Heart left ventricle (tissue), 16 donors: Measurements from ENCODE around the gene TM9SF1. TPM values are rescaled to one million over a fixed set of nuclear protein-coding genes. Genes with fewer than 3 reads are reported as not detected.

Experiments used
- ATAC-seq, 4 donors: fragments of 200-7000 bp; cut with Tn5 transposase; one replicate each; pipeline ENCODE4 v1.9.1; 2020 to 2022; ENCODE audit warnings: moderate library complexity in 4 of 4, mild to moderate bottlenecking in 3 of 4, moderate number of reproducible peaks in 1 of 4
- DNase-seq, 5 donors: peaks; one replicate each; pipeline ENCODE4 v3.0.0-alpha.2; 2020
- H3K27ac ChIP-seq, 12 donors: fragments of 200-600 bp; sonication (generic) in 4 of 12; one replicate each; pipeline versions ENCODE4 v1.5.0 to v1.8.0; 2016 to 2022; ENCODE audit warnings: mild to moderate bottlenecking in 2 of 12
- H3K27me3 ChIP-seq, 9 donors: fragments of 200-600 bp; sonication (generic) in 2 of 9; one replicate each; pipeline versions ENCODE4 v1.5.1 to v1.8.0; 2016 to 2022; ENCODE audit warnings: mild to moderate bottlenecking in 3 of 9
- H3K36me3 ChIP-seq, 9 donors: fragments of 200-600 bp; sonication (generic) in 2 of 9; one replicate each; pipeline versions ENCODE4 v1.5.0 to v1.8.0; 2018 to 2022; ENCODE audit warnings: mild to moderate bottlenecking in 2 of 9
- H3K4me1 ChIP-seq, 12 donors: fragments of 200-600 bp; sonication (generic) in 4 of 12; one replicate each; pipeline versions ENCODE4 v1.5.0 to v1.8.0; 2016 to 2022; ENCODE audit warnings: mild to moderate bottlenecking in 3 of 12
- H3K4me3 ChIP-seq, 12 donors: fragments of 200-600 bp; sonication (generic) in 4 of 12; one replicate each; pipeline versions ENCODE4 v1.5.0 to v1.8.0; 2017 to 2022; ENCODE audit warnings: mild to moderate bottlenecking in 9 of 12, moderate library complexity in 4 of 12
- H3K9me3 ChIP-seq, 12 donors: fragments of 200-600 bp; sonication (generic) in 4 of 12; one replicate each; pipeline versions ENCODE4 v1.5.0 to v1.8.0; 2016 to 2022; ENCODE audit warnings: mild to moderate bottlenecking in 1 of 12
- CTCF ChIP-seq, 12 donors: fragments of 200-600 bp; sonication (generic) in 4 of 12; IDR thresholded peaks; one replicate each; pipeline versions ENCODE4 v1.5.0 to v1.8.0; 2018 to 2022; ENCODE audit warnings: antibody characterized with exemption in 12 of 12, mild to moderate bottlenecking in 5 of 12
- POLR2A ChIP-seq, 2 donors: fragments of 450-650 bp; IDR thresholded peaks; one replicate each; pipeline ENCODE4 v1.6.1; 2017; ENCODE audit warnings: antibody characterized with exemption in 2 of 2, mild to moderate bottlenecking in 2 of 2, moderate library complexity in 2 of 2
- WGBS, 4 donors: extraction: QIAGEN DNeasy Blood & Tissue Kit in 2 of 4; methylation state at CpG; one replicate each; pipeline versions ENCODE4 v1.1.5 to v1.1.7; 2013 to 2018; 5-methylcytosine and 5-hydroxymethylcytosine counted together
- intact Hi-C, 10 donors: fragments of 100-400 bp; cut with DNase I; formaldehyde crosslinking; loops; one replicate each; pipeline versions ENCODE4 v1.11.1 to v1.14.2; 2022
- microRNA-seq, 4 donors: library from miRNA; unstranded; fragments of <30 nt; microRNA quantifications; one replicate each; pipeline versions ENCODE4 to v1.2.0, GENCODE V29; 2017 to 2020
- polyA plus RNA-seq, 2 donors: library from polyadenylated mRNA; stranded (reverse); fragments of 200-250 nt; gene quantifications; one replicate each; pipeline ENCODE4 v1.2.3, GENCODE V29; 2013
- total RNA-seq, 9 donors: library from RNA; depleted of rRNA in 2 of 9; stranded (reverse); fragments of >200 nt in 2 of 9; fragmentation: NEBNext Ultra II Directional in 3 of 9; extraction: Animal tissue kit (Norgen Biotek cat#: 25700) in 3 of 9; gene quantifications; one replicate each; pipeline versions ENCODE4 v1.1.0 to v1.2.4, GENCODE V29; 2016 to 2023
- donor health status: ischemic (EF 13 %, LVEDD 7.1; RV severe dilation, severe dysfunction).
- donor health status: healthy with polysubstance abuse.
- donor health status: DM: no; HTN: yes; CAD: no.
- donor health status: DM: no; HTN: no; CAD: no.
- donor health status: ischemic (EF 25% LVEDD 6.9; RV normal size, moderate dysfunction).
- donor health status: ischemic (EF 25% LVEDD 5.7; RV mildly dilated, moderate dysfunction).
- donor health status: healthy.
- donor health status: DM: yes; HTN: yes; CAD: no.
- donor health status: ischemic (EF 35%, LVEDD 5.7; RV mildly dilated, moderate dysfunction).
- donor health status: nonischemic (EF 11% LVEDD 7.7; RV severe dilation, severe dysfunction).
- donor health status: DM: yes; HTN: yes; CAD: no.
- donor health status: PGD.
- donor health status: ischemic (EF 29% LVEDD 5.4; RV normal size, mild dysfunction).
- donor health status: nonischemic (EF 23%, LVEDD 6.1; RV moderate dilation, normal function).

Gene TM9SF1
- total and polyA plus RNA-seq, 11 donors: 6.1 to 52.8 (median 26.3) TPM

- H3K9me3 ChIP-seq: no peaks in the 10 kb centered on the region
- peaks cover 0 to 57% (median 37%) of the 10 kb centered on the region in 9 donors for H3K36me3 ChIP-seq
- WGBS, 4 donors: 0 to 1% (median 0%) methylated on average over 20 to 65 of the region's 65 CpGs
- H3K27ac ChIP-seq: peak within 1 kb of the TSS; percentile 59 to 96 (median 90)
- ATAC-seq (peak; percentile 90 to 96 (median 94)), DNase-seq (peak; percentile 100)
- no peaks in the 10 kb centered on the region for H3K27me3 ChIP-seq
- intact Hi-C loops: loop anchor here in 4 of 10 donors (2.0 to 5.0 kb wide), 3 partner anchors 26 to 91 kb away; partner anchors contain the start of genes DCAF11 (in 2 of the 4), NRL (in 2 of the 4), GMPR2 (in 1 of the 4) and NEDD8 (in 1 of the 4)
- H3K4me1 ChIP-seq: peaks cover 3 to 91% (median 44%) of the 10 kb centered on the region in 12 donors
- peak within 1 kb of the TSS; percentile 64 to 95 (median 72) for H3K4me3 ChIP-seq
- TF ChIP-seq POLR2A (IDR thresholded peaks at IDR 0.05) (peak in 1 of 2 donors; percentile 94), CTCF (IDR thresholded peaks at IDR 0.05) (peak; percentile 26 to 75 (median 57))
Measured at GRCh38 chr14:24141097-24141880, 54.0 kb downstream of the TM9SF1 start, which contains the start of gene EMC9. Gene EMC9, minus strand, starts transcription at chr14:24141591. Its CDS starts 287 bp downstream, at chr14:24141304.

GRCh38 chr14:24139272-24139934, 55.8 kb downstream of the TM9SF1 start:
- Histone ChIP-seq H3K4me3 (peak overlapping the region in 5 of 12 donors; percentile 66 to 92 (median 83)), H3K9me3 (no peaks in the 10 kb centered on the region), H3K27ac (peak overlapping the region in 4 of 12 donors; percentile 5 to 97 (median 59)), H3K36me3 (peaks cover 0 to 49% (median 37%) of the 10 kb centered on the region in 9 donors), H3K27me3 (no peaks in the 10 kb centered on the region), H3K4me1 (peaks cover 3 to 80% (median 37%) of the 10 kb centered on the region in 12 donors)
- 86 to 91% (median 89%) methylated on average over 9 of the region's 9 CpGs for WGBS, 4 donors
- TF ChIP-seq POLR2A (IDR thresholded peaks at IDR 0.05) (no peak), CTCF (IDR thresholded peaks at IDR 0.05) (no peak)
- intact Hi-C loops: no loop called here
- ATAC-seq (no peak), DNase-seq (no peak)

Small RNAs within 50 kb of the gene (microRNA-seq; reads per million reads assigned to microRNA genes)
- 0 reads per million in 4 donors for gene MIR7703

Other genes with a start within 250 kb of the TM9SF1 start
Only the 30 nearest of the 35 such genes appear.
- gene CARMIL3, start 143.4 kb downstream of the TM9SF1 start, total RNA-seq: under 1 TPM in 6 of 9 donors, not detected in 3; 0.05 to 0.38 (median 0.17) TPM
- gene CARMIL3, start 143.4 kb downstream of the TM9SF1 start, polyA plus RNA-seq: under 1 TPM; 0.08 to 0.15 TPM
- under 1 TPM in 3 of 9 donors, not detected in 6; 0.23 to 0.52 (median 0.25) TPM for gene CPNE6, start 123.9 kb downstream of the TM9SF1 start, total RNA-seq
- not detected for gene CPNE6, start 123.9 kb downstream of the TM9SF1 start, polyA plus RNA-seq
- 10 to 100 TPM in 2 of 9 donors, 1 to 10 TPM in 7; 2.1 to 14.6 (median 3.9) TPM for gene PCK2, start 101.1 kb downstream of the TM9SF1 start, total RNA-seq
- 1 to 10 TPM; 1.5 to 5.4 TPM for gene PCK2, start 101.1 kb downstream of the TM9SF1 start, polyA plus RNA-seq
- 100 to 1,000 TPM in 2 of 9 donors, 10 to 100 TPM in 7; 55.1 to 117 (median 75.0) TPM for gene DCAF11, start 80.7 kb downstream of the TM9SF1 start, total RNA-seq
- gene DCAF11, start 80.7 kb downstream of the TM9SF1 start, polyA plus RNA-seq: 100 to 1,000 TPM in 1 of 2 donors, 10 to 100 TPM in 1; 25.3 to 111 TPM
- gene NRL, start 80.5 kb downstream of the TM9SF1 start, total RNA-seq: 1 to 10 TPM; 1.3 to 2.9 (median 2.1) TPM
- gene NRL, start 80.5 kb downstream of the TM9SF1 start, polyA plus RNA-seq: 1 to 10 TPM; 2.1 to 3.0 TPM
- gene FITM1, start 64.8 kb downstream of the TM9SF1 start, total RNA-seq: 100 to 1,000 TPM in 5 of 9 donors, 10 to 100 TPM in 4; 58.5 to 247 (median 107) TPM
- gene FITM1, start 64.8 kb downstream of the TM9SF1 start, polyA plus RNA-seq: 100 to 1,000 TPM in 1 of 2 donors, 10 to 100 TPM in 1; 43.3 to 276 TPM
- gene PSME1, start 59.2 kb downstream of the TM9SF1 start, total RNA-seq: 100 to 1,000 TPM in 6 of 9 donors, 10 to 100 TPM in 3; 87.3 to 331 (median 110) TPM
- 100 to 1,000 TPM; 125 to 164 TPM for gene PSME1, start 59.2 kb downstream of the TM9SF1 start, polyA plus RNA-seq
- gene EMC9, start 53.9 kb downstream of the TM9SF1 start, total RNA-seq: 10 to 100 TPM in 8 of 9 donors, 1 to 10 TPM in 1; 9.6 to 18.7 (median 13.8) TPM
- gene EMC9, start 53.9 kb downstream of the TM9SF1 start, polyA plus RNA-seq: 10 to 100 TPM; 20.1 to 30.6 TPM
- gene PSME2, start 48.8 kb downstream of the TM9SF1 start, total RNA-seq: 100 to 1,000 TPM in 3 of 9 donors, 10 to 100 TPM in 6; 51.4 to 360 (median 80.8) TPM
- gene PSME2, start 48.8 kb downstream of the TM9SF1 start, polyA plus RNA-seq: 100 to 1,000 TPM in 1 of 2 donors, 10 to 100 TPM in 1; 90.4 to 222 TPM
- gene RNF31, start 47.9 kb downstream of the TM9SF1 start, total RNA-seq: 10 to 100 TPM; 31.6 to 54.2 (median 36.6) TPM
- gene RNF31, start 47.9 kb downstream of the TM9SF1 start, polyA plus RNA-seq: 10 to 100 TPM; 36.4 to 38.3 TPM
- gene IRF9, start 34.2 kb downstream of the TM9SF1 start, total RNA-seq: 100 to 1,000 TPM in 1 of 9 donors, 10 to 100 TPM in 8; 23.4 to 169 (median 29.8) TPM
- 10 to 100 TPM; 26.6 to 30.4 TPM for gene IRF9, start 34.2 kb downstream of the TM9SF1 start, polyA plus RNA-seq
- 10 to 100 TPM in 2 of 9 donors, 1 to 10 TPM in 6, under 1 TPM in 1; 0.32 to 25.3 (median 4.4) TPM for gene REC8, start 23.4 kb downstream of the TM9SF1 start, total RNA-seq
- gene REC8, start 23.4 kb downstream of the TM9SF1 start, polyA plus RNA-seq: 1 to 10 TPM; 2.2 to 4.8 TPM
- gene IPO4, start 6.6 kb downstream of the TM9SF1 start, total RNA-seq: 10 to 100 TPM in 8 of 9 donors, 1 to 10 TPM in 1; 9.1 to 25.6 (median 17.2) TPM
- gene IPO4, start 6.6 kb downstream of the TM9SF1 start, polyA plus RNA-seq: 10 to 100 TPM in 1 of 2 donors, 1 to 10 TPM in 1; 1.8 to 40.0 TPM
- gene TSSK4, start 10.3 kb upstream of the TM9SF1 start, total RNA-seq: under 1 TPM in 1 of 9 donors, not detected in 8; 0.19 TPM
- under 1 TPM in 1 of 2 donors, not detected in 1; 0.23 TPM for gene TSSK4, start 10.3 kb upstream of the TM9SF1 start, polyA plus RNA-seq
- gene CHMP4A, start 18.0 kb upstream of the TM9SF1 start, total RNA-seq: 10 to 100 TPM; 20.2 to 42.3 (median 34.5) TPM
- 10 to 100 TPM; 32.1 to 72.8 TPM for gene CHMP4A, start 18.0 kb upstream of the TM9SF1 start, polyA plus RNA-seq
- 10 to 100 TPM; 12.8 to 22.6 (median 15.5) TPM for gene MDP1, start 20.6 kb upstream of the TM9SF1 start, total RNA-seq
- gene MDP1, start 20.6 kb upstream of the TM9SF1 start, polyA plus RNA-seq: 10 to 100 TPM; 20.8 to 26.5 TPM
- 100 to 1,000 TPM; 174 to 217 (median 197) TPM for gene NEDD8, start 36.9 kb upstream of the TM9SF1 start, total RNA-seq
- gene NEDD8, start 36.9 kb upstream of the TM9SF1 start, polyA plus RNA-seq: 100 to 1,000 TPM; 276 to 287 TPM
- 10 to 100 TPM; 23.9 to 55.9 (median 32.8) TPM for gene GMPR2, start 37.5 kb upstream of the TM9SF1 start, total RNA-seq
- 10 to 100 TPM; 26.6 to 28.1 TPM for gene GMPR2, start 37.5 kb upstream of the TM9SF1 start, polyA plus RNA-seq
- 10 to 100 TPM; 34.5 to 58.1 (median 42.6) TPM for gene TINF2, start 47.2 kb upstream of the TM9SF1 start, total RNA-seq
- gene TINF2, start 47.2 kb upstream of the TM9SF1 start, polyA plus RNA-seq: 10 to 100 TPM; 16.1 to 55.4 TPM
- gene TGM1, start 67.7 kb upstream of the TM9SF1 start, total RNA-seq: 10 to 100 TPM in 1 of 9 donors, 1 to 10 TPM in 3, under 1 TPM in 2, not detected in 3; 0.52 to 38.9 (median 1.0) TPM
- under 1 TPM; 0.61 to 0.69 TPM for gene TGM1, start 67.7 kb upstream of the TM9SF1 start, polyA plus RNA-seq
- gene RABGGTA, start 76.2 kb upstream of the TM9SF1 start, total RNA-seq: 10 to 100 TPM; 18.8 to 33.1 (median 26.7) TPM
- 10 to 100 TPM; 26.3 to 29.2 TPM for gene RABGGTA, start 76.2 kb upstream of the TM9SF1 start, polyA plus RNA-seq
- gene DHRS1, start 104.3 kb upstream of the TM9SF1 start, total RNA-seq: 10 to 100 TPM in 6 of 9 donors, 1 to 10 TPM in 3; 6.3 to 18.1 (median 11.3) TPM
- 10 to 100 TPM in 1 of 2 donors, 1 to 10 TPM in 1; 5.5 to 10.7 TPM for gene DHRS1, start 104.3 kb upstream of the TM9SF1 start, polyA plus RNA-seq
- gene NOP9, start 104.4 kb upstream of the TM9SF1 start, total RNA-seq: 10 to 100 TPM; 22.1 to 34.0 (median 27.8) TPM
- gene NOP9, start 104.4 kb upstream of the TM9SF1 start, polyA plus RNA-seq: 10 to 100 TPM; 13.5 to 29.8 TPM
- gene CIDEB, start 112.5 kb upstream of the TM9SF1 start, total RNA-seq: 10 to 100 TPM in 1 of 9 donors, 1 to 10 TPM in 8; 1.7 to 10.1 (median 3.0) TPM
- gene CIDEB, start 112.5 kb upstream of the TM9SF1 start, polyA plus RNA-seq: 1 to 10 TPM; 2.6 to 3.2 TPM
- 1 to 10 TPM in 7 of 9 donors, under 1 TPM in 2; 0.81 to 3.8 (median 1.6) TPM for gene LTB4R2, start 114.7 kb upstream of the TM9SF1 start, total RNA-seq
- gene LTB4R2, start 114.7 kb upstream of the TM9SF1 start, polyA plus RNA-seq: under 1 TPM; 0.53 to 0.64 TPM
- gene LTB4R, start 116.1 kb upstream of the TM9SF1 start, total RNA-seq: 1 to 10 TPM in 8 of 9 donors, under 1 TPM in 1; 0.92 to 8.8 (median 1.7) TPM
- 1 to 10 TPM; 1.2 to 2.2 TPM for gene LTB4R, start 116.1 kb upstream of the TM9SF1 start, polyA plus RNA-seq
- 10 to 100 TPM; 20.7 to 47.5 (median 27.5) TPM for gene ADCY4, start 139.6 kb upstream of the TM9SF1 start, total RNA-seq
- 10 to 100 TPM; 21.9 to 40.4 TPM for gene ADCY4, start 139.6 kb upstream of the TM9SF1 start, polyA plus RNA-seq
- gene RIPK3, start 144.6 kb upstream of the TM9SF1 start, total RNA-seq: 10 to 100 TPM in 1 of 9 donors, 1 to 10 TPM in 6, under 1 TPM in 2; 0.75 to 10.5 (median 3.0) TPM
- 1 to 10 TPM; 4.0 to 4.4 TPM for gene RIPK3, start 144.6 kb upstream of the TM9SF1 start, polyA plus RNA-seq
- gene NFATC4, start 172.7 kb upstream of the TM9SF1 start, total RNA-seq: 10 to 100 TPM in 7 of 9 donors, 1 to 10 TPM in 2; 6.5 to 19.1 (median 11.7) TPM
- gene NFATC4, start 172.7 kb upstream of the TM9SF1 start, polyA plus RNA-seq: 10 to 100 TPM; 12.5 to 23.0 TPM
- gene NYNRIN, start 203.6 kb upstream of the TM9SF1 start, total RNA-seq: 10 to 100 TPM in 1 of 9 donors, 1 to 10 TPM in 8; 3.7 to 10.0 (median 7.5) TPM
- 1 to 10 TPM; 3.6 to 6.7 TPM for gene NYNRIN, start 203.6 kb upstream of the TM9SF1 start, polyA plus RNA-seq